Measurements from ENCODE around the gene JAG2. TPM values are rescaled to one million over a fixed set of nuclear protein-coding genes. Genes with fewer than 3 reads are reported as not detected.

JAG2 gene
- total RNA-seq, 1 experiment from 2014 or later = 85.9 TPM

DNA sequence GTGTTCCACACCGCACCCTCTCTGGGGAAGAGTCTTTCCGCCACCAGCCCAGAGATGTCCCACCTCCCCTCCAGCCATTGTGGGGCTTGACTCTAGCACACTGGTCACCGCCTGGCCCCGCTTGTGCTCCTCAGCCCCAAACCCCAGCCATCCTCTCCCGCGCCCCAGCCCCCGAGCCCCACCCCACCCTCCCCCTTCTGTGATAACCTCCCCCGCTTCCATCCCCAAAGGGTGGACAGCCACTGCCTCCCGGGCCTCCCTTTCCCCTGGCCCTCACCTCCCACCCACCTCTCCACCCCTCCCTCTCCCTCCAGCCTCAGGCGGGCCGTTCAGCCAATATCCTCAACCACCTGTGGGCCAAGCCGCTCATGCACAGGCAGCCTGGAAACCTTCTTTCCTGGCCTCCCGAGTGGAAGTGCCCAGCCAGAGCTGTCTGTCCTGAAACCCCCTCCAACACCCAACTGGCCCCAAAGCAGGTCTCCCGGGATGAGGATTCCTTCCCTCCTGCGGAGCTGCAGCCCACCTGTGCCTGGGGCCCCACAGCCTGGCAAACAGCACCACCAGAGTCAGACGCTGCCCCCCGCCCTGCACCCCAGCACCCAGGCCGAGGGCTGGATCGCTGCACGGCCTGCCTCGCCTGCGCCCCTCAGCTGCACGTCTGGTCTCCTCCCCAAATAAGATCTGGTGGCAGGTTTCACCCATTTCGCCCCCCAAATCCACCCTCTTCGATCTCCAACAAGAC, 39.6 kb upstream of the JAG2 start:
- H3K79me2 ChIP-seq (ENCODE audit: insufficient read depth, low read length) = no peaks in the 10 kb centered on the region
- no peaks in the 10 kb centered on the region for H4K20me1 ChIP-seq (ENCODE audit: insufficient read depth)
- H3K36me3 ChIP-seq (ENCODE audit: control insufficient read depth in 1 of 2, insufficient read depth in 2 of 2, low read length in 2 of 2) = no peaks in the 10 kb centered on the region
- RAD21 ChIA-PET (ENCODE audit: low non-redundant PET in 1 of 2, low total read pairs in 2 of 2, uncharacterized antibody in 2 of 2, unreplicated experiment in 2 of 2) = no interaction called here
- intact Hi-C loops (cut with micrococcal nuclease) = no loop called here
- no peaks in the 10 kb centered on the region for H3K27me3 ChIP-seq (ENCODE audit: insufficient read depth, low read length)
- no peak overlapping the region for H3K9ac ChIP-seq (ENCODE audit: low read length)
- no peak overlapping the region for H3K4me3 ChIP-seq (replicated peaks in 1 of 2; ENCODE audit: low read depth in 1 of 2, low read length in 2 of 2)
- peaks cover 3 to 6% of the 10 kb centered on the region in 2 experiments; a peak in 2 of 4 replicates for H3K4me1 ChIP-seq (ENCODE audit: control insufficient read depth in 1 of 2, insufficient read depth in 2 of 2, low read length in 2 of 2)
- H3K4me2 ChIP-seq (ENCODE audit: low read length) = no peak overlapping the region
- CTCF ChIA-PET = interaction anchor here (0.6 to 1.4 kb wide), 2 partner anchors 88 to 144 kb away, joined by 3 to 6 read pairs; no protein-coding TSS in a partner anchor
- no peak overlapping the region for H3K27ac ChIP-seq (ENCODE audit: low read depth, low read length)
- H3K9me2 ChIP-seq (ENCODE audit: insufficient read depth) = no peaks in the 10 kb centered on the region
- POLR2A ChIA-PET = no interaction called here
- ATAC-seq (no peak), DNase-seq (ENCODE audit: low read depth, low spot score) (no peak)
- H2AFZ ChIP-seq (ENCODE audit: low read depth, low read length, poor library complexity, severe bottlenecking) = no peak overlapping the region
- no TSS peak for BruUV-seq (replicated peaks)
- TF ChIP-seq, protein P1, sequence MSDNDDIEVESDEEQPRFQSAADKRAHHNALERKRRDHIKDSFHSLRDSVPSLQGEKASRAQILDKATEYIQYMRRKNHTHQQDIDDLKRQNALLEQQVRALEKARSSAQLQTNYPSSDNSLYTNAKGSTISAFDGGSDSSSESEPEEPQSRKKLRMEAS (IDR thresholded peaks at IDR 0.05) = no peak
- TF ChIP-seq FOSL1 (IDR thresholded peaks at IDR 0.05; ENCODE audit: low read depth) (no peak), EZH2 (IDR thresholded peaks at IDR 0.05) (no peak), POLR2A (IDR thresholded peaks at IDR 0.05; ENCODE audit: borderline replicate concordance, extremely low read depth, insufficient read depth, insufficient read length) (no peak), POLR2AphosphoS5 (IDR thresholded peaks at IDR 0.05; ENCODE audit: low read depth, low read length) (no peak), RAD21 (IDR thresholded peaks at IDR 0.05; ENCODE audit: low read depth) (no peak), SRF (IDR thresholded peaks at IDR 0.05; ENCODE audit: low read depth) (no peak), ZFX (IDR thresholded peaks at IDR 0.05) (no peak), TCF7L2 (IDR thresholded peaks at IDR 0.05; ENCODE audit: borderline replicate concordance, extremely low read depth, insufficient read depth, insufficient read length) (no peak), YY1 (IDR thresholded peaks at IDR 0.05; ENCODE audit: extremely low read depth, insufficient replicate concordance, low read depth, low read length) (no peak), ELF1 (IDR thresholded peaks at IDR 0.05; ENCODE audit: borderline replicate concordance, low read depth) (no peak), ZNF274 (IDR thresholded peaks at IDR 0.05; ENCODE audit: low read depth, low read length) (no peak), EGR1 (IDR thresholded peaks at IDR 0.05; ENCODE audit: low read depth) (no peak), SIN3A (IDR thresholded peaks at IDR 0.05; ENCODE audit: low read depth) (no peak), EZH2phosphoT487 (IDR thresholded peaks at IDR 0.05; ENCODE audit: borderline replicate concordance) (no peak), CEBPB (IDR thresholded peaks at IDR 0.05; ENCODE audit: low read depth) (no peak)
- TF ChIP-seq, protein P2, sequence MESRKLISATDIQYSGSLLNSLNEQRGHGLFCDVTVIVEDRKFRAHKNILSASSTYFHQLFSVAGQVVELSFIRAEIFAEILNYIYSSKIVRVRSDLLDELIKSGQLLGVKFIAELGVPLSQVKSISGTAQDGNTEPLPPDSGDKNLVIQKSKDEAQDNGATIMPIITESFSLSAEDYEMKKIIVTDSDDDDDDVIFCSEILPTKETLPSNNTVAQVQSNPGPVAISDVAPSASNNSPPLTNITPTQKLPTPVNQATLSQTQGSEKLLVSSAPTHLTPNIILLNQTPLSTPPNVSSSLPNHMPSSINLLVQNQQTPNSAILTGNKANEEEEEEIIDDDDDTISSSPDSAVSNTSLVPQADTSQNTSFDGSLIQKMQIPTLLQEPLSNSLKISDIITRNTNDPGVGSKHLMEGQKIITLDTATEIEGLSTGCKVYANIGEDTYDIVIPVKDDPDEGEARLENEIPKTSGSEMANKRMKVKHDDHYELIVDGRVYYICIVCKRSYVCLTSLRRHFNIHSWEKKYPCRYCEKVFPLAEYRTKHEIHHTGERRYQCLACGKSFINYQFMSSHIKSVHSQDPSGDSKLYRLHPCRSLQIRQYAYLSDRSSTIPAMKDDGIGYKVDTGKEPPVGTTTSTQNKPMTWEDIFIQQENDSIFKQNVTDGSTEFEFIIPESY (IDR thresholded peaks at IDR 0.05; ENCODE audit: extremely low read depth, insufficient replicate concordance, low read length) = no peak
- TF ChIP-seq, protein P3, sequence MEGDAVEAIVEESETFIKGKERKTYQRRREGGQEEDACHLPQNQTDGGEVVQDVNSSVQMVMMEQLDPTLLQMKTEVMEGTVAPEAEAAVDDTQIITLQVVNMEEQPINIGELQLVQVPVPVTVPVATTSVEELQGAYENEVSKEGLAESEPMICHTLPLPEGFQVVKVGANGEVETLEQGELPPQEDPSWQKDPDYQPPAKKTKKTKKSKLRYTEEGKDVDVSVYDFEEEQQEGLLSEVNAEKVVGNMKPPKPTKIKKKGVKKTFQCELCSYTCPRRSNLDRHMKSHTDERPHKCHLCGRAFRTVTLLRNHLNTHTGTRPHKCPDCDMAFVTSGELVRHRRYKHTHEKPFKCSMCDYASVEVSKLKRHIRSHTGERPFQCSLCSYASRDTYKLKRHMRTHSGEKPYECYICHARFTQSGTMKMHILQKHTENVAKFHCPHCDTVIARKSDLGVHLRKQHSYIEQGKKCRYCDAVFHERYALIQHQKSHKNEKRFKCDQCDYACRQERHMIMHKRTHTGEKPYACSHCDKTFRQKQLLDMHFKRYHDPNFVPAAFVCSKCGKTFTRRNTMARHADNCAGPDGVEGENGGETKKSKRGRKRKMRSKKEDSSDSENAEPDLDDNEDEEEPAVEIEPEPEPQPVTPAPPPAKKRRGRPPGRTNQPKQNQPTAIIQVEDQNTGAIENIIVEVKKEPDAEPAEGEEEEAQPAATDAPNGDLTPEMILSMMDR (IDR thresholded peaks at IDR 0.05 in 2 of 3, conservative IDR thresholded peaks at IDR 0.05 in 1 of 3; ENCODE audit: borderline replicate concordance in 1 of 3, insufficient read depth in 1 of 3, low read depth in 2 of 3, low read length in 2 of 3) = no peak
- TF ChIP-seq, protein P4, sequence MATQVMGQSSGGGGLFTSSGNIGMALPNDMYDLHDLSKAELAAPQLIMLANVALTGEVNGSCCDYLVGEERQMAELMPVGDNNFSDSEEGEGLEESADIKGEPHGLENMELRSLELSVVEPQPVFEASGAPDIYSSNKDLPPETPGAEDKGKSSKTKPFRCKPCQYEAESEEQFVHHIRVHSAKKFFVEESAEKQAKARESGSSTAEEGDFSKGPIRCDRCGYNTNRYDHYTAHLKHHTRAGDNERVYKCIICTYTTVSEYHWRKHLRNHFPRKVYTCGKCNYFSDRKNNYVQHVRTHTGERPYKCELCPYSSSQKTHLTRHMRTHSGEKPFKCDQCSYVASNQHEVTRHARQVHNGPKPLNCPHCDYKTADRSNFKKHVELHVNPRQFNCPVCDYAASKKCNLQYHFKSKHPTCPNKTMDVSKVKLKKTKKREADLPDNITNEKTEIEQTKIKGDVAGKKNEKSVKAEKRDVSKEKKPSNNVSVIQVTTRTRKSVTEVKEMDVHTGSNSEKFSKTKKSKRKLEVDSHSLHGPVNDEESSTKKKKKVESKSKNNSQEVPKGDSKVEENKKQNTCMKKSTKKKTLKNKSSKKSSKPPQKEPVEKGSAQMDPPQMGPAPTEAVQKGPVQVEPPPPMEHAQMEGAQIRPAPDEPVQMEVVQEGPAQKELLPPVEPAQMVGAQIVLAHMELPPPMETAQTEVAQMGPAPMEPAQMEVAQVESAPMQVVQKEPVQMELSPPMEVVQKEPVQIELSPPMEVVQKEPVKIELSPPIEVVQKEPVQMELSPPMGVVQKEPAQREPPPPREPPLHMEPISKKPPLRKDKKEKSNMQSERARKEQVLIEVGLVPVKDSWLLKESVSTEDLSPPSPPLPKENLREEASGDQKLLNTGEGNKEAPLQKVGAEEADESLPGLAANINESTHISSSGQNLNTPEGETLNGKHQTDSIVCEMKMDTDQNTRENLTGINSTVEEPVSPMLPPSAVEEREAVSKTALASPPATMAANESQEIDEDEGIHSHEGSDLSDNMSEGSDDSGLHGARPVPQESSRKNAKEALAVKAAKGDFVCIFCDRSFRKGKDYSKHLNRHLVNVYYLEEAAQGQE (IDR thresholded peaks at IDR 0.05; ENCODE audit: low read depth) = no peak
- H3K9me3 ChIP-seq (ENCODE audit: control insufficient read depth in 1 of 2, insufficient read depth in 1 of 2, low read depth in 1 of 2, low read length in 2 of 2) = no peaks in the 10 kb centered on the region
